Stimulated activated naive CD4-positive, alpha-beta T cell (primary cell): Measurements from ENCODE around the gene KLK7.

ENCODE experiments used
- DNase-seq, 6 experiments: peaks; one replicate each; lab custom pipeline; 2025; lab: John Stamatoyannopoulos, UW

KLK7 gene

GRCh38 chr19:50983625-50984292 is at the start of gene KLK7:
KLK7 (minus strand) TSS chr19:50983917; CDS start chr19:50982399, 1,518 bp downstream.
- no peak for DNase-seq

- no peak for DNase-seq
Measured at GRCh38 chr19:51031880-51032225, 48.1 kb upstream of the KLK7 start.

GRCh38 chr19:51031220-51031879 is 47.6 kb upstream of the KLK7 start:
- no peak for DNase-seq

GRCh38 chr19:51030631-51031030 is 46.9 kb upstream of the KLK7 start:
- no peak for DNase-seq

GRCh38 chr19:51029718-51030117 is 46.0 kb upstream of the KLK7 start:
- DNase-seq: no peak

GRCh38 chr19:51027873-51028272 is 44.2 kb upstream of the KLK7 start:
- no peak for DNase-seq

- DNase-seq: no peak
Measured at GRCh38 chr19:51027126-51027806, 43.5 kb upstream of the KLK7 start.

GRCh38 chr19:51026554-51026831 is 42.8 kb upstream of the KLK7 start, which contains the start of gene KLK11:
KLK11 (minus strand) TSS chr19:51026616; CDS start chr19:51025631, 985 bp downstream.
- DNase-seq: no peak

- no peak for DNase-seq
Measured at GRCh38 chr19:51025809-51026553, 42.3 kb upstream of the KLK7 start.

GRCh38 chr19:51025401-51025800 is 41.7 kb upstream of the KLK7 start:
- no peak for DNase-seq

GRCh38 chr19:51024924-51025323 is 41.2 kb upstream of the KLK7 start:
- DNase-seq: no peak

GRCh38 chr19:51023946-51024345 is 40.2 kb upstream of the KLK7 start:
- DNase-seq: no peak

- no peak for DNase-seq
Measured at GRCh38 chr19:51022526-51022925, 38.8 kb upstream of the KLK7 start.

GRCh38 chr19:51020988-51021651 is 37.4 kb upstream of the KLK7 start:
- peak in 2 of 6 experiments; percentile 12 to 40 for DNase-seq

- no peak for DNase-seq
Measured at GRCh38 chr19:51019544-51019925, 35.8 kb upstream of the KLK7 start, which contains the start of gene KLK10. KLK10 (minus strand) TSS chr19:51019709; CDS start chr19:51019130, 579 bp downstream.

GRCh38 chr19:51018745-51019543 is 35.2 kb upstream of the KLK7 start:
- no peak for DNase-seq

- peak in 3 of 6 experiments; percentile 12 to 33 (median 31) for DNase-seq
Measured at GRCh38 chr19:51016798-51017683, 33.3 kb upstream of the KLK7 start.

- DNase-seq: no peak
Measured at GRCh38 chr19:51015691-51016267, 32.1 kb upstream of the KLK7 start.

- DNase-seq: no peak
Measured at GRCh38 chr19:51014242-51014641, 30.5 kb upstream of the KLK7 start.
